Ascending aorta (tissue), 2 donors: Measurements from ENCODE around the gene TSR1. TPM values are rescaled to one million over a fixed set of nuclear protein-coding genes. Genes with fewer than 3 reads are reported as not detected.

Experiments
- DNase-seq, 2 donors: peaks; one replicate each; pipeline ENCODE4 v3.0.0-alpha.2; 2019; ENCODE audit warnings: low spot score in 2 of 2
- H3K27ac ChIP-seq, 2 donors: fragments of 200-600 bp; sonication (generic); one replicate each; pipeline ENCODE4 v1.5.1; 2016 to 2017; ENCODE audit warnings: mild to moderate bottlenecking in 1 of 2
- H3K27me3 ChIP-seq: fragments of 200-600 bp; sonication (generic); one replicate; pipeline ENCODE4 v1.5.1; 2017
- H3K36me3 ChIP-seq, 2 donors: fragments of 200-600 bp; sonication (generic); one replicate each; pipeline ENCODE4 v1.5.1; 2016
- H3K4me1 ChIP-seq, 2 donors: fragments of 200-600 bp; sonication (generic); one replicate each; pipeline ENCODE4 v1.5.1; 2016 to 2017; ENCODE audit warnings: mild to moderate bottlenecking in 1 of 2
- H3K4me3 ChIP-seq, 2 donors: fragments of 200-600 bp; sonication (generic); one replicate each; pipeline ENCODE4 v1.5.1; 2016 to 2017; ENCODE audit warnings: mild to moderate bottlenecking in 1 of 2
- H3K9me3 ChIP-seq, 2 donors: fragments of 200-600 bp; sonication (generic); one replicate each; pipeline ENCODE4 v1.5.1; 2016
- intact Hi-C: fragments of 100-400 bp; cut with DNase I; formaldehyde crosslinking; loops from one replicate; pipeline ENCODE4 v1.15.1; 2023
- total RNA-seq: library from RNA; depleted of rRNA; stranded (reverse); fragments of >200 nt; gene quantifications from one replicate; pipeline ENCODE4 v1.1.0, GENCODE V29; 2016
- TF ChIP-seq, protein P1 (sequence below), 3 experiments: fragments of 200-600 bp in 2 of 3; fragments of 450-650 bp in 1 of 3; sonication (generic) in 2 of 3; IDR thresholded peaks; one replicate each; pipeline ENCODE4 v1.5.1; 2016 to 2019; ENCODE audit warnings: antibody characterized with exemption in 3 of 3, mild to moderate bottlenecking in 1 of 3, moderate library complexity in 1 of 3

The TSR1 gene
- total RNA-seq, 1 donor from 2014 or later, result 16.9 TPM

DNA sequence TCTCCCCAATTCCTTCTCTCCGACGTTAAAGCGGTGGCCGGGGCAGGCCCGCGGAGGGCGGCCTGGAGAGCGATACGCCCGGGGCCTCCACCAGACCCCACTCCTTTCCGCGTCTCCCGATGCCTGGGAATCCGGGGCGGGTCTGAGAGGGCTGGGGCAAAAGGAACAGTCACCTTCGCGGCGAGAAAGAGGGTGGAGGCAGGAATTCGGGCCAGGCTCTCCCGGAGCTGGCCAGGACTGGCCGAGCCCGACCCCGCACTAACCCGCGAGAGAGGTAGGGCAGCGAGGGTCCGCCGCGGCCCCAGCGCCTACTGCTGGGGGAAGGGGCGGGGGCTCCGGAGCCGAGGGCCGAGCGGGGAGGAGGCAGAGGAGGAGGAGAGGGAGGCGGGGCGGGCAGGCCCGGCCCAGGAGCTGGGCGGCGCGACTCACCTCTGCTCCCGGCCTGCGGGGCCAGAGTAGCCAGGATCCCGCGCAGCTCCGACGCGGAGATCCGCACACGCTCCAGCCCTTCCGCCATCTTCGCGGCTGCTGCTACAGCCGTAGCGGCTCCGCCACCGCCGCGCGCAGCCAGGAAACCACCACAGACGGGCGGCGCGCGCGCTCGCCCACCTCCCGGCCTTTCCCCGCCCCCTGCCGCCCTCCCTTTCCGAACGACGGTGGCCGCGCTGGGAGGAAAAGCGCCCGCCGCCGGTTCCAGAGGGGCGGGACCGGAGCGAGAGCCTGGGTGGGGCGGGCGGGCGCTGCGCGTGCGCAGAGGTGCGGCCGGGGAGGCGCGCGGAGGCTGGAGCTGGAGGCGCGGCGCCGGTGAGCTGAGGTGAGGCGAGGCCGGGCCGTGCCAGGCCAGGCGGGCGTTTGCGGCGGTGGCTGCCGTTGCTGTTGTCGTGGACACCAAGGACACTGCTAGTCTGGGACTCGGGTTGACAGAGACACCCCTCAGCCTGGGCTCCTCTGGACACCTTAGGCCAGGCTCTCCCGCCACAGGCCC lies 32.8 kb downstream of the TSR1 start, which contains the start of the genes SMG6 and SRR:
Gene SMG6, minus strand, starts transcription at position 582 of the 985 bp plus-strand sequence. Its CDS starts 65 bp downstream, at position 517.
Gene SRR, plus strand, starts transcription at position 747 of the 985 bp plus-strand sequence. CDS start 11,611 bp downstream, outside the sequence.
- H3K4me1 ChIP-seq, result peaks cover 0 to 18% of the 10 kb centered on the region in 2 donors
- H3K36me3 ChIP-seq, result peaks cover 10 to 18% of the 10 kb centered on the region in 2 donors
- H3K4me3 ChIP-seq, result peak within 1 kb of the TSS; percentile 83 to 99
- intact Hi-C loops, result loop anchor here (5.0 kb wide), 2 partner anchors 34 to 89 kb away; partner anchors contain the start of genes SGSM2 and TSR1
- DNase-seq, result peak; percentile 53 to 95
- H3K9me3 ChIP-seq, result no peaks in the 10 kb centered on the region
- TF ChIP-seq, protein P1, sequence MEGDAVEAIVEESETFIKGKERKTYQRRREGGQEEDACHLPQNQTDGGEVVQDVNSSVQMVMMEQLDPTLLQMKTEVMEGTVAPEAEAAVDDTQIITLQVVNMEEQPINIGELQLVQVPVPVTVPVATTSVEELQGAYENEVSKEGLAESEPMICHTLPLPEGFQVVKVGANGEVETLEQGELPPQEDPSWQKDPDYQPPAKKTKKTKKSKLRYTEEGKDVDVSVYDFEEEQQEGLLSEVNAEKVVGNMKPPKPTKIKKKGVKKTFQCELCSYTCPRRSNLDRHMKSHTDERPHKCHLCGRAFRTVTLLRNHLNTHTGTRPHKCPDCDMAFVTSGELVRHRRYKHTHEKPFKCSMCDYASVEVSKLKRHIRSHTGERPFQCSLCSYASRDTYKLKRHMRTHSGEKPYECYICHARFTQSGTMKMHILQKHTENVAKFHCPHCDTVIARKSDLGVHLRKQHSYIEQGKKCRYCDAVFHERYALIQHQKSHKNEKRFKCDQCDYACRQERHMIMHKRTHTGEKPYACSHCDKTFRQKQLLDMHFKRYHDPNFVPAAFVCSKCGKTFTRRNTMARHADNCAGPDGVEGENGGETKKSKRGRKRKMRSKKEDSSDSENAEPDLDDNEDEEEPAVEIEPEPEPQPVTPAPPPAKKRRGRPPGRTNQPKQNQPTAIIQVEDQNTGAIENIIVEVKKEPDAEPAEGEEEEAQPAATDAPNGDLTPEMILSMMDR (IDR thresholded peaks at IDR 0.05), result no peak
- peak within 1 kb of the TSS; percentile 84 to 87 for H3K27ac ChIP-seq
- H3K27me3 ChIP-seq, result no peaks in the 10 kb centered on the region

DNA sequence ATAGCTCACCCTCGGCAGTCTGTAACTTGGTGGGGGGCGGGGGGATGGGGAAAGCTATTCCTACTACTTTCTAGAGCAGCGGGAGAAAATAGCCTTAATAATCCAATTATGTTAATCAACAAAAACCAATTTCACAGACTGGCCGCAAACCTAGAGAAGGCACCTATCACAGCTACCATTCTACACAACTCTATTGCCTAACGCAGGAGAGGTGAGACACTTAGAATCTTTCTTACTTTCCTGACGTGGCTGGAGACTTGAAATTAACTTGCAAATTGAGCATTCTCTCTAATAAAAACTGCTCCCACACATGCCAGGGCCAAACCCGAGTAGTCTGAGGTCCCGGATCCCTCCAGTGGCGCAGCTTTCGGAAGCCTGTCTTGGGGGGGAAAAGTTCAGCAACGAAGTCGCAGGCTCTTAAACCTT lies 33.5 kb downstream of the TSR1 start:
- H3K27ac ChIP-seq, result peak overlapping the region; percentile 84 to 87
- intact Hi-C loops, result loop anchor here (5.0 kb wide), 2 partner anchors 35 to 90 kb away; partner anchors contain the start of genes SGSM2 and TSR1
- H3K9me3 ChIP-seq, result no peaks in the 10 kb centered on the region
- TF ChIP-seq, protein P1 (IDR thresholded peaks at IDR 0.05), result no peak
- no peak for DNase-seq
- peaks cover 0 to 18% of the 10 kb centered on the region in 2 donors for H3K4me1 ChIP-seq
- peak overlapping the region; percentile 83 to 99 for H3K4me3 ChIP-seq
- no peaks in the 10 kb centered on the region for H3K27me3 ChIP-seq
- H3K36me3 ChIP-seq, result peaks cover 10 to 20% of the 10 kb centered on the region in 2 donors

DNA sequence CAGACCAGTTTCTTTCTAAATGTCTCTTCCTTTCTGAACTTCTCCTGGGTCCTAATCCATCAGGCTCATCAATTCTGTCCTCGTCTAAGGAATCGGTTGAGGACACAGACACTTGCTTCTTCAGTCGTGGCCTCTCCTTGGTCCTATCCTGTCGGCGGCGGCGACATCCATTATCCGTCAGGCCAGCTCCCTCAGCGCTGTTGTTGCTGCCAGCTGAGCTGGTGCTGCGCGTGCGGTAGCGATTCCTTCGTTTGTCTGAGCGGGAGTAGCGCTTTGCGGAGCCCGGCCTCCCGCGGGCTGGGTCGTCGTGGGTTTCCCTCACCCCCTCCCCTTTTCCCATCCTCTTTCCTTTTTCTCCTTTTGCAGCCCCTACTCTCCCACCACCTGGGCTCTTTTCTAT lies 36.5 kb downstream of the TSR1 start:
- Histone ChIP-seq H3K9me3 (no peaks in the 10 kb centered on the region), H3K27me3 (no peaks in the 10 kb centered on the region), H3K4me3 (no peak overlapping the region), H3K27ac (no peak overlapping the region), H3K4me1 (peaks cover 0 to 18% of the 10 kb centered on the region in 2 donors), H3K36me3 (peaks cover 21 to 49% of the 10 kb centered on the region in 2 donors)
- intact Hi-C loops, result loop anchor here (5.0 kb wide), 2 partner anchors 38 to 93 kb away; partner anchors contain the start of genes SGSM2 and TSR1
- DNase-seq, result no peak
- TF ChIP-seq, protein P1 (IDR thresholded peaks at IDR 0.05), result no peak

DNA sequence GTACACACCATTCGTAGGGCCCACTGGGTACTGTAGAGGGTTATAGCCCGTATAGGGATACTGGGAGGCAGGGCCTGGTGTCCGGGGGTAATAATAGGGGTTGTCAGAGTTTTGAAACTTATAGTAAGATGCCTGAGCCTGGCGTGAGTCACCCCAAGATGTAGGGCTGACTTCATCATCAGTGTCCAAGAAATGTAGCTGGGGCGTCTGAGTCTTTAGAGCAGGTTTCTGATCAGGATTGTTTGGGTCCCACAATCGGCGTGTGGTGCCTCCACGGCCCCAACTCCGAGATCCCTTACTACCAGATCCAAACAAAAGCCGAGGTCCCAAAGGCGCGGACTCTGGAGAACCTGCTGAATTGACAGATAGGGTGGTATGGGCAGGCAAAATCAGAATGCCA lies 37.1 kb downstream of the TSR1 start:
- H3K9me3 ChIP-seq, result no peaks in the 10 kb centered on the region
- DNase-seq, result no peak
- peaks cover 25 to 56% of the 10 kb centered on the region in 2 donors for H3K36me3 ChIP-seq
- H3K4me3 ChIP-seq, result no peak overlapping the region
- TF ChIP-seq, protein P1 (IDR thresholded peaks at IDR 0.05), result no peak
- peaks cover 0 to 15% of the 10 kb centered on the region in 2 donors for H3K4me1 ChIP-seq
- no peak overlapping the region for H3K27ac ChIP-seq
- H3K27me3 ChIP-seq, result no peaks in the 10 kb centered on the region
- intact Hi-C loops, result no loop called here

DNA sequence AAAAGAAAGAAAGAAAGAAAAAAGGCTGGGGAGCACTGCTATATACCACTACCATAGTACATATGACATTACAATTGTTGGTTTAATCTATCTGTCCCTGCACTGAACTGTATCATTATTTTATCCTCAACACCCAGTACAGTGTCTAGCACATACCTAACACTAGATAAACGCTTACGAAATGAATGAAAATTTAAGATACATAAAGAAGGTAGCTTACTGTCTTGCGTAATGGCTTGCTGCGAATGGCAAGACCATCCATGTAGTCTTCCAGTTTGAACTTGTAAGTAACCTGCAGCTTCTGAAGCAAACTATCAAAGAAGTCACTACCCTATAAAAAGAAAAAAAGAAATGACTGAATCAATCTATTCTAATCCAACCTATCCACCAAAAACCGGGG lies 39.2 kb downstream of the TSR1 start:
- Histone ChIP-seq H3K27ac (no peak overlapping the region), H3K4me1 (peaks cover 0 to 12% of the 10 kb centered on the region in 2 donors), H3K4me3 (no peak overlapping the region), H3K9me3 (no peaks in the 10 kb centered on the region), H3K27me3 (no peaks in the 10 kb centered on the region), H3K36me3 (peaks cover 35 to 72% of the 10 kb centered on the region in 2 donors)
- TF ChIP-seq, protein P1 (IDR thresholded peaks at IDR 0.05), result no peak
- DNase-seq, result no peak
- intact Hi-C loops, result no loop called here
